Measurements from ENCODE around the gene ORC1.

Gene ORC1

GRCh38 chr1:52334906-52335528 is 69.2 kb downstream of the ORC1 start:
- no peak overlapping the region for H3K27ac ChIP-seq
- no peak for TF ChIP-seq ZFX (IDR thresholded peaks at IDR 0.05; ENCODE audit: borderline replicate concordance)
- TF ChIP-seq, protein P1, sequence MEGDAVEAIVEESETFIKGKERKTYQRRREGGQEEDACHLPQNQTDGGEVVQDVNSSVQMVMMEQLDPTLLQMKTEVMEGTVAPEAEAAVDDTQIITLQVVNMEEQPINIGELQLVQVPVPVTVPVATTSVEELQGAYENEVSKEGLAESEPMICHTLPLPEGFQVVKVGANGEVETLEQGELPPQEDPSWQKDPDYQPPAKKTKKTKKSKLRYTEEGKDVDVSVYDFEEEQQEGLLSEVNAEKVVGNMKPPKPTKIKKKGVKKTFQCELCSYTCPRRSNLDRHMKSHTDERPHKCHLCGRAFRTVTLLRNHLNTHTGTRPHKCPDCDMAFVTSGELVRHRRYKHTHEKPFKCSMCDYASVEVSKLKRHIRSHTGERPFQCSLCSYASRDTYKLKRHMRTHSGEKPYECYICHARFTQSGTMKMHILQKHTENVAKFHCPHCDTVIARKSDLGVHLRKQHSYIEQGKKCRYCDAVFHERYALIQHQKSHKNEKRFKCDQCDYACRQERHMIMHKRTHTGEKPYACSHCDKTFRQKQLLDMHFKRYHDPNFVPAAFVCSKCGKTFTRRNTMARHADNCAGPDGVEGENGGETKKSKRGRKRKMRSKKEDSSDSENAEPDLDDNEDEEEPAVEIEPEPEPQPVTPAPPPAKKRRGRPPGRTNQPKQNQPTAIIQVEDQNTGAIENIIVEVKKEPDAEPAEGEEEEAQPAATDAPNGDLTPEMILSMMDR (IDR thresholded peaks at IDR 0.05): no peak

DNA sequence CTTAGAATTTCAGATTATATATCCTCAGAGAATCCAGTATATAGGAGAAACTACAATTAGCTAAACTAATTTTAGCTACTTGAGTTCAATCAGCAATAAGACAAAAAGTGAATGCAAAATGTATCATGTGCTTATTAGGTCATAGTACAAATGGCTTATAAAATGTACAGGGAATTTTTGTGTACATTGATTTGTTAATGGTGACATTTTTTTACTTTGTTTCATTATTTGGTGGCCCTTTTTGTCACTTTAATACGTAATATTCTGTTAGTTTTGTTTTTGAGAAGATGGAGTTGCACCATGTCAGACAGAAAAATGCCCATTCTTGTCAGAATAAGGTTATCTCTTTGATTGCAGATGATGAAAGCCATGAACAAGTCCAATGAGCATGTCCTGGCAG is 71.8 kb downstream of the ORC1 start:
- TF ChIP-seq, protein P1 (IDR thresholded peaks at IDR 0.05): no peak
- no peak for TF ChIP-seq ZFX (IDR thresholded peaks at IDR 0.05; ENCODE audit: borderline replicate concordance)
- no peak overlapping the region for H3K27ac ChIP-seq

DNA sequence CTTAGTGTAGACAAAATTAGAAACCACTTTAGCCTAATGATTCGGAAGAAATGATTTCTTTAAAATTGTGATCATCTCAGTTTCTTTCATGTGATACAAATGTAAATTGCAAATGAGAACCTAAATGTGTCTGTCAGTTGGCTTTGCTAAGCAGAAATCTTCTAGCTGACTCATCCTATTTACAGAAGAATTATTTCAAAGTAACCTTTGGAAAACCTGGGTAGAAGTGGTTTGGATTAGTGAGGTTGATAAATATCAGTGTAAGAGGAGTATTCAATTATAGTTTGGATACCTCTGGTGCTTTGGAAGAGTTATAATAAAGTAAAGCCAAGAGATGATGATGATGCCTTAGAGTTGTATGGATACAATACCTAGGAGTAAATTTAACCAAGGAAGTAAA is 75.6 kb downstream of the ORC1 start:
- TF ChIP-seq, protein P1 (IDR thresholded peaks at IDR 0.05): no peak
- no peak for TF ChIP-seq ZFX (IDR thresholded peaks at IDR 0.05; ENCODE audit: borderline replicate concordance)
- no peak overlapping the region for H3K27ac ChIP-seq

DNA sequence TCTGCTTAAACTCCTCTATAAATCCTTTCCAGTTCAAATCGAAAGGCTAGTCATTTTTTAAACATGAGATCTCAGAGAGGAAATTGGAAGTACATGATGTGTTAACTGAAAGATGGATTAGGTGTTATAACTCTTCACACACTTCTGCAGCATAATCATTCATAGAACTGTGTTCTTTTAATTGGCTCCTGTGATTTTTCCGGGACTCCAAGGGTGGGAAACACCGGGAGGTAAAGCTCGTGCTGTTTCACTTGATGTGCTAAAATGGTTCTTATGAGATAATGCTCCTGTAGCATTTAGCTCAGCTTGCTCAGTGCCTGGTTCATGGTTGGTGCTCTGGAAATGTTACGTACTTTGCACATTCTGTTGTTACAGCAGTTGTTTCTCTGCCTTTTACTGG is 78.4 kb downstream of the ORC1 start:
- TF ChIP-seq ZFX (IDR thresholded peaks at IDR 0.05; ENCODE audit: borderline replicate concordance): no peak
- TF ChIP-seq, protein P1 (IDR thresholded peaks at IDR 0.05): no peak
- no peak overlapping the region for H3K27ac ChIP-seq

- no peak overlapping the region for H3K27ac ChIP-seq
- TF ChIP-seq, protein P1 (IDR thresholded peaks at IDR 0.05): no peak
- no peak for TF ChIP-seq ZFX (IDR thresholded peaks at IDR 0.05; ENCODE audit: borderline replicate concordance)
These were observed 80.5 kb downstream of the ORC1 start for GRCh38 chr1:52323731-52324130.
